Hepatocyte (in vitro differentiated cells): ENCODE results near the gene FPGS. TPM values are rescaled to one million over a fixed set of nuclear protein-coding genes. Genes with fewer than 3 reads are reported as not detected.

Experiments used
- DNase-seq: peaks from one replicate; pipeline ENCODE4 v3.0.0-alpha.2; 2016; ENCODE audit warnings: low spot score
- H2AFZ ChIP-seq: fragments of 200-600 bp; sonication (generic); 2 replicates; pipeline ENCODE4 v1.6.0; 2016; ENCODE audit warnings: antibody characterized with exemption, mild to moderate bottlenecking
- H3K27ac ChIP-seq: fragments of 200-600 bp; sonication (generic); 2 replicates; pipeline ENCODE4 v1.5.1; 2016; ENCODE audit warnings: mild to moderate bottlenecking
- H3K27me3 ChIP-seq: fragments of 200-600 bp; sonication (generic); 2 replicates; pipeline ENCODE4 v1.6.1; 2016
- H3K36me3 ChIP-seq: fragments of 200-600 bp; sonication (generic); replicated peaks from 2 replicates; pipeline ENCODE4 v1.5.1; 2016; ENCODE audit warnings: low read depth; ENCODE audit not compliant: insufficient read depth
- H3K4me1 ChIP-seq: fragments of 200-600 bp; sonication (generic); 2 replicates; pipeline ENCODE4 v1.5.1; 2016; ENCODE audit warnings: mild to moderate bottlenecking, moderate library complexity; ENCODE audit not compliant: insufficient read depth
- H3K4me2 ChIP-seq: fragments of 200-600 bp; sonication (generic); 2 replicates; pipeline ENCODE4 v1.6.0; 2016
- H3K4me3 ChIP-seq: fragments of 200-600 bp; sonication (generic); 2 replicates; pipeline ENCODE4 v1.5.1; 2016; ENCODE audit warnings: mild to moderate bottlenecking
- H3K79me2 ChIP-seq: fragments of 200-600 bp; sonication (generic); 2 replicates; pipeline ENCODE4 v1.6.0; 2017; ENCODE audit warnings: mild to moderate bottlenecking
- H3K9me2 ChIP-seq: fragments of 200-600 bp; sonication (generic); replicated peaks from 2 replicates; pipeline ENCODE4 v1.6.0; 2017; ENCODE audit warnings: mild to moderate bottlenecking; ENCODE audit not compliant: insufficient read depth
- H3K9me3 ChIP-seq: fragments of 200-600 bp; sonication (generic); 2 replicates; pipeline ENCODE4 v1.5.1; 2016; ENCODE audit warnings: low read depth, mild to moderate bottlenecking
- H4K20me1 ChIP-seq: fragments of 200-600 bp; sonication (generic); 2 replicates; pipeline ENCODE4 v1.6.0; 2016; ENCODE audit warnings: mild to moderate bottlenecking; ENCODE audit not compliant: insufficient read depth, poor library complexity, severe bottlenecking
- CTCF ChIP-seq: fragments of 200-600 bp; sonication (generic); IDR thresholded peaks from 2 replicates; pipeline ENCODE4 v1.5.1; 2016; ENCODE audit warnings: antibody characterized with exemption, mild to moderate bottlenecking; ENCODE audit not compliant: poor library complexity
- EZH2 ChIP-seq: fragments of 200-600 bp; sonication (generic); IDR thresholded peaks from 2 replicates; pipeline ENCODE4 v1.6.1; 2016; ENCODE audit warnings: antibody characterized with exemption, mild to moderate bottlenecking, borderline replicate concordance
- EZH2phosphoT487 ChIP-seq: fragments of 200-600 bp; sonication (generic); IDR thresholded peaks from one replicate; pipeline ENCODE4 v1.6.1; 2018; ENCODE audit warnings: antibody characterized with exemption, mild to moderate bottlenecking, low read depth, moderate library complexity; ENCODE audit not compliant: unreplicated experiment, severe bottlenecking
- WGBS: methylation state at CpG from one replicate; pipeline ENCODE4 v1.1.6; 2016; ENCODE audit warnings: low lambda C conversion rate; ENCODE audit errors: missing lambda C conversion rate; 5-methylcytosine and 5-hydroxymethylcytosine counted together
- polyA plus RNA-seq: library from polyadenylated mRNA; unstranded; fragments of >200 nt; fragmentation: Nextera tagmentation; extraction: Ambion mirVana; gene quantifications from 2 replicates; pipeline ENCODE4 v1.2.1, GENCODE V29; 2016
- total RNA-seq: library from RNA; depleted of rRNA; stranded (reverse); fragments of >200 nt; gene quantifications from 2 replicates; pipeline ENCODE4 v1.2.3, GENCODE V29; 2014

FPGS gene
- total and polyA plus RNA-seq, 2 experiments from 2014 or later: 27.4 to 48.5 TPM

- peaks cover 8% of the 10 kb centered on the region for H3K4me1 ChIP-seq
- 1% methylated on average over 37 of the region's 123 CpGs for WGBS
- TF ChIP-seq EZH2: no peak
- TF ChIP-seq CTCF: peak; percentile 96
- no peak for TF ChIP-seq EZH2phosphoT487
Observed at GRCh38 chr9:127785023-127785932, 17.4 kb upstream of the FPGS start.

GRCh38 chr9:127785933-127786772 lies 16.5 kb upstream of the FPGS start, which contains the start of gene CDK9:
CDK9 (plus strand) TSS chr9:127786034; CDS start chr9:127786149, 115 bp downstream.
- peak within 1 kb of the TSS; percentile 100 for H3K4me3 ChIP-seq
- TF ChIP-seq EZH2phosphoT487: no peak
- no peak for TF ChIP-seq CTCF
- TF ChIP-seq EZH2: no peak
- no peaks in the 10 kb centered on the region for H3K9me2 ChIP-seq
- H3K4me2 ChIP-seq: peak within 1 kb of the TSS; percentile 87
- peak within 1 kb of the TSS; percentile 82 for H2AFZ ChIP-seq
- peak; percentile 96 for DNase-seq
- peaks cover 8% of the 10 kb centered on the region for H3K4me1 ChIP-seq
- H3K36me3 ChIP-seq: peaks cover 3% of the 10 kb centered on the region
- no peaks in the 10 kb centered on the region for H3K27me3 ChIP-seq
- WGBS: 1% methylated on average over 39 of the region's 75 CpGs
- H3K9me3 ChIP-seq: no peaks in the 10 kb centered on the region
- H4K20me1 ChIP-seq: peaks cover 45% of the 10 kb centered on the region
- peak within 1 kb of the TSS; percentile 100 for H3K27ac ChIP-seq
- H3K79me2 ChIP-seq: peaks cover 45% of the 10 kb centered on the region

More at GRCh38 chr9:127785023-127785932, 17.4 kb upstream of the FPGS start:
- Histone ChIP-seq H3K79me2 (peaks cover 42% of the 10 kb centered on the region), H3K4me3 (peak overlapping the region; percentile 100), H3K9me2 (no peaks in the 10 kb centered on the region), H4K20me1 (peaks cover 38% of the 10 kb centered on the region), H3K36me3 (peaks cover 3% of the 10 kb centered on the region), H2AFZ (peak overlapping the region; percentile 82), H3K9me3 (no peaks in the 10 kb centered on the region), H3K4me2 (peak overlapping the region; percentile 80), H3K27me3 (no peaks in the 10 kb centered on the region), H3K27ac (peak overlapping the region; percentile 100)
- DNase-seq: peak; percentile 91

GRCh38 chr9:127786773-127787104 lies 15.9 kb upstream of the FPGS start:
- no peak for DNase-seq
- Histone ChIP-seq H3K9me3 (no peaks in the 10 kb centered on the region), H3K79me2 (peaks cover 45% of the 10 kb centered on the region), H3K36me3 (peaks cover 3% of the 10 kb centered on the region), H2AFZ (no peak overlapping the region), H3K4me2 (peak overlapping the region; percentile 87), H3K4me1 (peaks cover 8% of the 10 kb centered on the region), H4K20me1 (peaks cover 50% of the 10 kb centered on the region), H3K27ac (peak overlapping the region; percentile 100), H3K27me3 (no peaks in the 10 kb centered on the region), H3K9me2 (no peaks in the 10 kb centered on the region), H3K4me3 (peak overlapping the region; percentile 100)
- WGBS: 3% methylated on average over 12 of the region's 12 CpGs
- TF ChIP-seq EZH2phosphoT487 (no peak), CTCF (peak; percentile 47), EZH2 (no peak)
